VCaP (cell line): Measurements from ENCODE around the gene SIPA1.
A peak's percentile ranks its signal among the peaks of the same experiment; 100 is the strongest.

Experiments used
- H3K27ac ChIP-seq: fragments of 450-650 bp; 2 replicates; pipeline ENCODE4 v1.5.1; 2017
- TF ChIP-seq, protein P1 (sequence below): fragments of 450-650 bp; conservative IDR thresholded peaks from 2 replicates; pipeline ENCODE4 v1.5.1; 2017; ENCODE audit warnings: mild to moderate bottlenecking, moderate library complexity

Gene SIPA1

GRCh38 chr11:65627202-65627601 is 10.7 kb upstream of the SIPA1 start:
- H3K27ac ChIP-seq, result no peak overlapping the region
- TF ChIP-seq, protein P1, sequence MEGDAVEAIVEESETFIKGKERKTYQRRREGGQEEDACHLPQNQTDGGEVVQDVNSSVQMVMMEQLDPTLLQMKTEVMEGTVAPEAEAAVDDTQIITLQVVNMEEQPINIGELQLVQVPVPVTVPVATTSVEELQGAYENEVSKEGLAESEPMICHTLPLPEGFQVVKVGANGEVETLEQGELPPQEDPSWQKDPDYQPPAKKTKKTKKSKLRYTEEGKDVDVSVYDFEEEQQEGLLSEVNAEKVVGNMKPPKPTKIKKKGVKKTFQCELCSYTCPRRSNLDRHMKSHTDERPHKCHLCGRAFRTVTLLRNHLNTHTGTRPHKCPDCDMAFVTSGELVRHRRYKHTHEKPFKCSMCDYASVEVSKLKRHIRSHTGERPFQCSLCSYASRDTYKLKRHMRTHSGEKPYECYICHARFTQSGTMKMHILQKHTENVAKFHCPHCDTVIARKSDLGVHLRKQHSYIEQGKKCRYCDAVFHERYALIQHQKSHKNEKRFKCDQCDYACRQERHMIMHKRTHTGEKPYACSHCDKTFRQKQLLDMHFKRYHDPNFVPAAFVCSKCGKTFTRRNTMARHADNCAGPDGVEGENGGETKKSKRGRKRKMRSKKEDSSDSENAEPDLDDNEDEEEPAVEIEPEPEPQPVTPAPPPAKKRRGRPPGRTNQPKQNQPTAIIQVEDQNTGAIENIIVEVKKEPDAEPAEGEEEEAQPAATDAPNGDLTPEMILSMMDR, result no peak

DNA sequence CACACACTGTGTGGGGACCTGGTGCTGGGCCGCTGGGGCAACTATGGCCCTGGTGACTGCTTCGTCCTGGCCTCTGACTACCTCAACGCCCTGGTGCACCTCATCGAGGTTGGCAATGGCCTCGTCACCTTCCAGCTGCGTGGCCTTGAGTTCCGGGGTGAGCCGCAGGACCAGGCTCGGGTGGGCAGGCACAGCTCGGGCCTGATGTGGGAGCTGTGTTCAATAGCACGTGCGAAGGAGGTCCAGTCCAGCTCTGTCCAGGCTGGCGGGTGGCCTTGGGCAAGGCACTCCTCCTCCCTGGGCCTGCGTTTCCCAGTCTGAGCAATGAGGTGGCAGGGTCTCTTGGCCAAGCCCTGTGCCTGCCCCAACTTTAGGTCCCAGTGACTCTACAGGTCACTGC is 8.3 kb upstream of the SIPA1 start:
- TF ChIP-seq, protein P1, result no peak
- no peak overlapping the region for H3K27ac ChIP-seq

- no peak overlapping the region for H3K27ac ChIP-seq
- TF ChIP-seq, protein P1, result no peak
Measured at GRCh38 chr11:65630215-65630614, 7.7 kb upstream of the SIPA1 start.

DNA sequence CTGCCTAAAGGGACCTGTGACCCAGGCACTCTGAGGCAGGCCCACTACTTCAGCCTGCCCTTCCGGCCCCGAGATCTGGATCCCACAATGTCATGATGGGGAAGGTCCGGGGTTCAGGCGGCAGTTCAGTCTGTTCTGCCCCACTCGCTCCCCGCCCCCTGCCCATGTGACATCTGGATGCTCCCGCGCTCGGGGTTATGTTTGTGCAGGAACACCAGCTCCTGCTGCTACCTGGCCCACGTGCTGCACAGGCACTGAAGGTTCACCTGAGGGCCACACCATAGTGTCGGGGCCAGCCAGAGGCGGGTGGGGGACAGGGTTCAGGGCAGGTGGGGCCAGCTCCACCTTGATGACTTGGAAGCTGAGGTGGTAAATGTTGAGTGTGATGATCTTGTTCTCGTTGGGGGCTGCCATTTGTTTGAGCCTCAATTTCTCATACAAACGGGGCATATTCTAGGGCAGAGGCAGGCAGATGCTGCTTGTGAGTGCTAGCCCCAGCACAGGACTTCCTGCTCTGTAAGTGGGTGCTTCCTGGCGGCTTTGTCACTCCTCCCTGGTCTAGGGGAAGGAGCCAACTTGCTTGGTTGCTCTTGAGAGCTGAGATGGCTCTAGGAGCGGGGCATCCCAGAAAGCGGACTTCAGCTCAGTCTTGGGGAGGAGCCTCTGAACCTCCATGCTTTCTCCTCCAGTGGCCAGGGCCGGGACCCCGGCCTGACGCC is 4.4 kb upstream of the SIPA1 start:
- TF ChIP-seq, protein P1, result no peak
- peak overlapping the region; percentile 1; the same call in 1 of the 2 replicates for H3K27ac ChIP-seq

GRCh38 chr11:65634109-65634436 is 3.8 kb upstream of the SIPA1 start:
- peak overlapping the region; percentile 1; the same call in 1 of the 2 replicates for H3K27ac ChIP-seq
- TF ChIP-seq, protein P1, result no peak

DNA sequence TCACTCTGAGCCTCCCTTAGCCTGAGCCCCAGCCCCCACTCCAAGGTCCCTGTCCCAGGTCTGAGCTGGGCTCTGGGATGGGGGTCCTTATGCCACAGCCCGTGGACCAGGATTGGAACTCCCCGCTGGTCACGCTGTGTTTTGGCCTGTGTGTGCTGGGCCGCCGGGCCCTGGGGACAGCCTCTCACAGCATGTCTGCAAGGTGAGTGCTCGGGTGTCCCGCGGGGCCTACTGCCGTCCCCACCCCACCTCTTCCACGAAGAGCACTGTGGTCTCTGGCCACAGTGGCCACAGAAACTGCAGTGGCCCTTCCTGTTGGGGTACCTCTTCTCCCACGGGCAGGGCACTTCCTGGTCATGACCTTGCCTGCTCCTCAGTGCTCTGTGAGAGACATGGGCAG is 3.5 kb upstream of the SIPA1 start:
- TF ChIP-seq, protein P1, result no peak

DNA sequence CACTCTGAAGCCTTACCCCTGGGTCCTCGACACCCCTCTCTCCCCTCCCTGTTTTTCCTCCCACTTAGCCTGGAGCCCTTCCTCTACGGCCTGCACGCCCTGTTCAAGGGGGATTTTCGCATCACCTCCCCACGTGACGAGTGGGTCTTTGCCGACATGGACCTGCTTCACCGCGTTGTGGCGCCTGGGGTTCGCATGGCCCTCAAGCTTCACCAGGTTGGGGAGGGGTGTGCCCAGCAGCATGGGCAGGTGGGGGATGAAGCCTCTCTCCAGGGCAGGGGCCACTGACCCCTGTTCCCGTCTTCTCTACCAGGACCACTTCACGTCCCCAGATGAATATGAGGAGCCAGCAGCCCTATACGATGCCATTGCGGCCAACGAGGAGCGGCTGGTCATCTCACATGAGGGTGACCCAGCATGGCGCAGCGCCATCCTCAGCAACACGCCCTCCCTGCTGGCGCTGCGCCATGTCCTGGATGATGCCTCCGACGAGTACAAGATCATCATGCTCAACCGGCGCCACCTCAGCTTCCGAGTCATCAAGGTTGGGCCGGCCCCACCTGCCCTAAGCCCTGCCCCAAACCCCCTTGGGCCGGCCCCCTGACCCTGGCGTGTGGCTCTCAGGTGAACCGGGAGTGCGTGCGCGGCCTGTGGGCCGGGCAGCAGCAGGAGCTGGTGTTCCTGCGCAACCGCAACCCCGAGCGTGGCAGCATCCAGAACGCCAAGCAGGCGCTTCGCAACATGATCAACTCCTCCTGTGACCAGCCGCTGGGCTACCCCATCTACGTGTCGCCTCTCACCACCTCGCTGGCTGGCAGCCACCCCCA is 2.8 kb upstream of the SIPA1 start:
- H3K27ac ChIP-seq, result peak overlapping the region; percentile 73
- TF ChIP-seq, protein P1, result no peak

More for the DNA sequence above, 3.5 kb upstream of the SIPA1 start:
- H3K27ac ChIP-seq, result 0 out of 2 replicates have a peak overlapping the region, but pooled peaks have one; percentile 1
